Measurements from ENCODE around the gene BBS12.

The BBS12 gene

GRCh38 chr4:122716825-122717448 lies 15.6 kb upstream of the BBS12 start:
- peak; percentile 94 for FAIRE-seq

DNA sequence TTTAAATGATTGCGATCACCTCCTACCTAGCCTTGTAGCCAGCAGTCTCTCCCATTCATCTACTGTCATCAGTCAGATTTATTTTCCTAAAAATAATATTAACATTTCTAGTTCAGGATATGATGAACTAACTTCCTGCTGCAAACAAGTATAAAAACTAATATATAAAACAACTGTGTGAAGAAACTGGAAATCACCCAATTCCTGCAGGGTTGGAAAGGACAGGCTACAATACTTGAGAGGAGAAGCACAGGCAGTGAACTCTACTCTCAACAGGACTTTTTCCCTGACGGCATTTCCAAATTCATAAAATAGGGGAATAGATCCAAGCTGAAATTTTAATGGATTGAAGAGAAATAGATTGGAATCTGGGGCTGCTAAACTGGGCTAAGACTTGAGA lies 14.2 kb upstream of the BBS12 start:
- FAIRE-seq: no peak

- FAIRE-seq: peak; percentile 15
These were observed 10.2 kb upstream of the BBS12 start for GRCh38 chr4:122722256-122722655.

- no peak for FAIRE-seq
These were observed 3.6 kb upstream of the BBS12 start for GRCh38 chr4:122728856-122729255.

DNA sequence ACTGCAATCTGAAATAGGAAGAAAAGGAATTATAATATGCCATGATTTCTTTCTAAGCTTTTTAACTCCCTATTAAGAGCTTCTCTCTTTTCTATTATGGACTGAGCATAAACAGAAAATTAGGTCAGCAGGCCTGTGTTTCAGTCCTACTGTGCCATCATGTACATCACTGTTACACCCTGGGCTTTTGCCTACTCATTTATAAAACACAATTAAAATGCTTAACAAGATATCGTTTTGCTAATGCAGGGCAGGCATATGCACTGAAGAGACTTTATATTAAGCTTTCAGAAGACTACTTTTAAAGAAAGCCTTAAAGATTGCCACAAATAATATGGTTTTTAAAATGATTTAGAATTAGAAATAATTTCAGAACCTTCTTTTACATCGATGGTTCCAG lies 828 bp upstream of the BBS12 start:
- no peak for FAIRE-seq

DNA sequence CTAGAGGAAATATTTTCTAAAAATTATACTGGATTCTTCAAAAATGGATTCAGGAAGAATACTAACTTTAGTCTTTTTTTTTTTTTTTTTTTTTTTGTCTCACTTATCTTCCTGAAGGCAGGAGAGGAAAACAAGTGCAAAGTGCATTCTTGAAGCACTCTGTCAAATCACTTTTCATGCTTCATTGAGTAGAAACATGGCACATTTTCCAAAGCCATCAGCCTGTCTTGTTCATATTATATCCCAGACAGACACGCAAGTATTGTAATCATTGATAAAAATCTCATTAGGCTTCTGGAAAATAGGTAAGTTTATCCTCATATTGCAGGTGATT lies 1.2 kb downstream of the BBS12 start:
- no peak for FAIRE-seq

DNA sequence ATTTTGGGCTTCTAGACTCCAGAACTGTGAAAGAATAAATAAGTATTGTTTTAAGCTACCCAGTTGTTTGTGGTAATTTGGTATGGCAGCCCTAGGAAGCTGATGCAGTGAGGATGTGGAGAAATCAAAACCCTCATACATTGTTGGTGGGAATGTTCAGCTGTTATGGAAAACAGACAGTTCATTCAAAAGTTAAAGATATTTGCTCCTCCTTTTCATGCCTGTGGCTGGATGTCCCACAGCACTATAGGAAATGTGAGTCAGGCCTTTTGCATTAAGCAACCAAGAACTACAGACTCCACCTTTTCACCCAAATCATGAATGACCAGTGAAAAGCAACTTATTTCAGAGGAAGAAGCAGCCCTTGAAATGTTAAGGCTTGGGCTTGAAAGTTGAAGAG lies 6.7 kb downstream of the BBS12 start:
- FAIRE-seq: no peak

DNA sequence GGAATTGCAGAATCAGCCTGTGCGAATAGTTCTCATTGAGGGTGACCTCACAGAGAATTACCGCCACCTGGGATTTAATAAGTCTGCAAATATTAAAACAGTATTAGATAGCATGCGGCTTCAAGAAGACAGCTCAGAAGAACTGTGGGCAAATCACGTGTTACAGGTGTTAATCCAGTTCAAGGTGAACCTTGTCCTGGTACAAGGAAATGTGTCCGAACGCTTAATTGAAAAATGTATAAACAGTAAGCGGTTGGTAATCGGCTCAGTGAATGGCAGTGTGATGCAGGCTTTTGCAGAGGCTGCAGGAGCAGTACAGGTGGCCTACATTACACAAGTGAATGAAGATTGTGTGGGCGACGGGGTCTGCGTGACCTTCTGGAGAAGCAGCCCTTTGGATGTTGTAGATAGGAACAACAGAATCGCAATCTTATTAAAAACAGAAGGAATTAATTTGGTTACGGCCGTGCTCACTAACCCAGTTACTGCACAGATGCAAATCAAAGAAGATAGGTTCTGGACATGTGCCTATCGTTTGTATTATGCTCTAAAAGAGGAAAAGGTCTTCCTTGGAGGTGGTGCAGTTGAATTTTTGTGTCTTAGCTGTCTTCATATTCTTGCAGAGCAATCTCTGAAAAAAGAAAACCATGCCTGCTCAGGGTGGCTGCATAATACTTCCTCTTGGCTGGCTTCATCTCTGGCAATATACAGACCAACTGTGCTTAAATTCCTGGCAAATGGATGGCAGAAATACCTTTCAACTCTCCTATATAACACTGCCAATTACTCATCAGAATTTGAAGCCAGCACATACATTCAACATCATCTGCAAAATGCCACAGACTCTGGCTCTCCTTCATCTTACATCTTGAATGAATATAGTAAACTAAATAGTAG lies 10.7 kb downstream of the BBS12 start:
- FAIRE-seq: no peak

DNA sequence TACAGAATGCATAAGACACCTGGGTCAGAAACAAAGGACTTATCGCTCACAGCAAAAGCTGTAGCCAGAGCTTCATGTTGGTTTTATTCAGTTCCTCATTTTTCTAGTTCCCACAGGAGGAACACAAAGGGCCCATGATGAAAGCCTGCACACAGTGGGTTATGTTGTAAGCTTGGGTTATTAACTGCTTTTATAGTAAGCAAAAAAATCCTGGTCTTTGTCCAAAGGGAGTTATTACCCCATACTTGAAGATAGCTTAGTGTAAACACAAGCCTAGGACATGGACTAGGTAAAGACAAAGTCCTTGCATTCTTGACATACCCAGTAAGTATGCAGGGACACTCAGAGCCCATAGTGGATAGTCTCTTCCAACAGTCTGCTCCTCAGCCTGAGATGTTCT lies 11.7 kb downstream of the BBS12 start:
- FAIRE-seq: no peak

GRCh38 chr4:122746485-122746965 lies 14.0 kb downstream of the BBS12 start:
- FAIRE-seq: no peak

GRCh38 chr4:122747068-122747467 lies 14.6 kb downstream of the BBS12 start:
- FAIRE-seq: no peak

DNA sequence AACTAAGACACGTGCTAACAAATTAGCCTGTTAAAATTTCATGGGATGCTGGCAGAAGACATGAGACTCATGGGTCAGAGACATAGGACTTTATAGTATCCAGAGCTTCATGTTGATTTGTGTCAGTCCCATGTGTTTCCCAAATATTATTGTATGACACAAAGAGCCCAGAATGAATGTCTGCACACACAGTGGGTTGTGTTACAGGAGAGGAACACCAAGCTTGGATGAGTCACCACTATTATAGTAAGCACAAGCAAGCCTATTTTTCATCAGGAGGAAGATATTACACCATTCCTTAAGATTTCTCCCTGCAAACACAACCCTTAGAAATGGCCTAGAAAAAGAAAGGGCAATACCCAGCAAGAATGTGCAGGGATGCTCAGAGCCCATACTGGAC lies 15.4 kb downstream of the BBS12 start:
- FAIRE-seq: no peak

GRCh38 chr4:122749704-122750454 lies 17.4 kb downstream of the BBS12 start:
- no peak for FAIRE-seq

- FAIRE-seq: no peak
These were observed 23.2 kb downstream of the BBS12 start for GRCh38 chr4:122755675-122756074.

DNA sequence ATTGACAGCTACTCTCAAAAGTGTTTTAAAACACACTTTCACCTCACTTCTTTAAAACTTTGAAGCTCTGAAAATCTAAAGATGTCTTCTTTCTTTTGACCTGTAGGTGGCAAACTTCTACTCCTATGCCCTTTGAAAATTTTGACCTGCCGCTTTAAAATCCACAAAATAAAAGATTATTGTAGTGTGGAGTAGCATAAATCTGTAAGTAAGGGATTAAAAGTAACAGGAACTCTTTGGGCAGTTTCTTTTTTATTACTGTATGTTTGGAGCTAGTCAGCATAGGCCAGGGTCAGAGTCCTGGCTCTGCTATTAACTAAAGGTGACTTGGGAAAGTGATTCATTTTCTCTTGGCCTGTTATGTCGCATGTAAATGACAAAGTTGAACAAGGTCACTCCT lies 25.5 kb downstream of the BBS12 start:
- peak; percentile 100 for FAIRE-seq

DNA sequence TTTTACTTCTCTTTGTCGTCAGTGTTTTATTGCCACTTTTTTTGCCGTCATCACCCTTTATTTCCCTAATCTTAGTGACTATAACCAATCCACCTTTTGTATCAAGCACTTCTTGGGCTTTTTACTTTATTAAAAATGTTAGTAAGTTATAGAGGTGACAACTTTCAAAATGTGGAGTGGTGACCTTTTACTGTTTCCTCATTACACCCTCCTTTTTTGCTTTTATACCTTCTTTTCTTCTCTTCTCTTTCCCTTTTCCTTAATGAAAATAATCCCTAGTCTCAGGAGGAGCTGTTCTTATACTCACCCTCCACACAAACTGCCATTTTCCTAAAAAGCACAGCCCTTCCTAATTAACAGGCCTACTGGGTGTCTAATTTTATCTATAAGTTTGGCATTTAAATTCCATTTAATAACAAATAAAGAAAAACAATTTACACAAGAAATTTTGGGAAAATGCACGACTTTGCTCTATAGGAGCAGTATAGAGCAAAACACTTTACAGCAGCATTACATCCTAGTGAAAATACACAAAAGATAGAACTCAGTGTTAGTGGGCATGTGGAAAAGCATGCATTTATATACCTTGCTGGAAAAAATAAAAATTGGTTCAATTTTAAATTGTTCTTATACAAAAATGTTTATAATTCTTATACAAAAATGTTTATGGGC lies 27.3 kb downstream of the BBS12 start:
- FAIRE-seq: peak; percentile 96

DNA sequence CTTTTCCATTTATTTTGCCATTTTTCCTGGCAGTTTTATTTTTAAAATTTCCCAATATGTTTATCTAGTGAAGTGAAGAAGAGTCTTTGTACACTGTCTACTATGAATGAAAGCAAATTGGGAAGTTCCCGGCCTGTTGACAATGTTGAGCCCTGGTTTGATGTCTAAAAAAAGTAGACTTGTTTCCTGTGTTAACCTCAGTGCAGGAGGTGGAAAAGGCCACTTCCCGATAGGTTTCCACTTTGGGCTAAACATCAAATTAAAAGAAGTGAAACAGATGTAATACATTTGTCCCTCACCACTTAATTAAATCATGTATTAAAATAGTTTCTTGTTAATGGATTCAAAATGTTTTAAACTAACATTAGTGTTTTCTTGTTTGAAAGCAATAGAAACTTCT lies 30.0 kb downstream of the BBS12 start:
- no peak for FAIRE-seq

GRCh38 chr4:122762966-122763716 lies 30.6 kb downstream of the BBS12 start:
- FAIRE-seq: no peak

DNA sequence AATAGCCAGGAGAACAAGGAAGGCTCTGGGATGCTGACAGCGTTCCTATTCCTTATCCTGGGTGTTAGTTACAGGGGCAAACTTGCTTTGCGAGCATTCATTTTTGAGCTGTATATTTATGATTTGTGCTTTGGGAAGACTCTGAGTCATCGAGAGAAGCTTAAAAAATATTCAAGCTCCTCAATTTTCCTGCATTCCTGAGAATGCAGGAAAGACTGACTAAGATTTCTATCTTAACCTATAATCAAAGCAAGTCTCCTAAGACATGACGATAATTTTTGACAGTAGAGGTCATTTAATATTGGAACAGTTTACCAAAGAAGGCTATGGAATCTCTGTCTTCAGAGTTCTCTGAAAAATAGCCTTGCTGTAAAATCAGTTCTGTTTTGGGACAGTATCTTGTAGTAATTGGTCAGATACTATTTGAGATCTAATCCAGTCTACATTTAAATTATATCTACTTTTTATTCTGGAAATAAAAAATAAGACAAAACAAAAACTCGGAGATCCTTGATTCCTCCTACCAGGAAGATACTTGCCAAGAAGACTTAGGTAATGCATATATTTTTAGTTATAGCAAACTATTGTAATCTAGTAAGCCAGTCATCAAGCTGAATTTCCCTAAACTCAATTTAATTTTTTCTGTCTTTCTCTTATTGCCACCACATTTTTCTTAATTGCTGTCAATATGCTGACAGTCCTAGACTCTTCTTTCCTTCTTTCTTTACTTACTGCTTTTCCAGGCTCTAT lies 31.7 kb downstream of the BBS12 start:
- peak; percentile 42 for FAIRE-seq

GRCh38 chr4:122764821-122765215 lies 32.3 kb downstream of the BBS12 start:
- peak; percentile 78 for FAIRE-seq

DNA sequence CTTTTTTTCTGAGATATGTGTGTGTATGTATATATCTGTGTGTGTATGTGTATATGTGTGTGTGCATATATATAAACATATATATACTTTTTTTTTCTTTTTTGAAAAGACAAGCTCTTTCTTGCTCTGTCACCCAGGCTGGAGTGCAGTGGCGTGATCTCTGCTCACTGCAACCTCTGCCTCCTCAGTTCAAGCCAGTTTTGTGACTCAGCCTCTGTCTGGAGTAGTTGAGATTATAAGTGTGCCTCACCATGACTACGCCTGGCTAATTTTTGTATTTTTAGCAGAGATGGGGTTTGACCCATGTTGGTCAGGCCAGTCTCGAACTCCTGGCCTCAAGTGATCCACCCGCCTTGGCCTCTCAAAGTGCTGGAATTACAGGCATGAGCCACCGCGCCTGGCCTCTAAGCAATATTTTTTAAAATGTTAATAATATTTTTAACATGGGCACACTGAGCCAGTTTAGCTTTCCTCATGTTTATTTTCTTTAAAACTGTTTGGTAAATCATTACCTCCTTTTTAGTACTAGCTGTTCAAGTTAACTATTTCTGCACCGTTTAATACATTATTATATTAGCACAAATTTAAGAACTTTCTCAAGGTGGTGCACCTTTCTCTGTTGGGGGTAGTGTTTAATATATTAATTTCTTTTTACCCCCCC lies 33.3 kb downstream of the BBS12 start:
- peak; percentile 19 for FAIRE-seq
